GM19463 (cell line): ENCODE results near the gene MRPL37.

Experiments used
- ATAC-seq: cut with Tn5 transposase; IDR thresholded peaks from one replicate; pipeline ENCODE4 v1.9.1; 2021; ENCODE audit warnings: mild to moderate bottlenecking, moderate library complexity; ENCODE audit not compliant: unreplicated experiment

Gene MRPL37

DNA sequence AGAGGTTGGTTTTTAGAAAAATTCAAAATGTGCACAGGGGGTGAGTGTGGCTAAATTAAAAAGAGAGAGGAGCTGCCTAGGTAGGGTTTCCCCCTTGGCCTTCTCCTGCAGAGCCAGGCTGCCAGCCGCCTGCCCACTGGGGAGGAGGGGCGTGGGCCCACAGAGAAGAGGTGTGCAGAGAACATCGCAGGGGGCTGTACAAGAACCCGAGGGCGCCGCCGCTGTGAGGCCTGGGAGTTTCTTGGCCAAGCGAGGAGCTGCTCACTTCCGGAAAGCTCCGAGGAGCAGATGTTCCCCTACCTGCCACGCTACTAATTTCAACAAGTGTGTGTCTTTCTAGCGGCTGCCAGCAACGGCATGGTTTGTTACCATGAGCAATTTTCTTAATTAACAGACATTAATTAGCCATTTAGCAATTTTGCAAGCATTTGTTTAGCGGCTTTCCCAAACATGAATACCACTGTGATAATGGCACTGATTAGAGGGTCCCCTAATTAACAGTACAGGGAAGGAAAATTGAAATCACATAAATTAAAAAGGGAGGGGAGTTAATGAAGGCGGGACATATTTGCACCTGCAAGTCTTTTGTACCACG, 59.7 kb downstream of the MRPL37 start:
- no peak for ATAC-seq

DNA sequence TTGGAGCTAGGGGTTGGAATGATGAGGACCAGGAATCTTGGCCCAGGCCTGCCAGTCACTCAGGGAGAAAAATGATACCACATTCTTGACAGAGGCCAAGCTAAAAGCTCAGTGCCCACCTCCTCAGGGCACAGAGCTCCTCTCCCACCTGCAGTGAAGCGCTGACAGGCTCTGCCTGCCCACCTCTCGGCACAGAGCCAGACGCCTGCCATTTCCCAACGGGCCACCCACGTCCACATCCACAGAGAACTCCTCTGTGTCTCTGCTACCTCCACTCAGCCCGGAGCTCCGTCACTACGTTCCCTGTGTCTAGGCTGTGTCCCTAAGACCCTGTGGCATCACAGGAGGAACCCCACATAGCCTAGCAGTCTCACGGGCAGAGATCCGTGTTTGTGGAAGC, 60.8 kb downstream of the MRPL37 start:
- ATAC-seq = no peak

DNA sequence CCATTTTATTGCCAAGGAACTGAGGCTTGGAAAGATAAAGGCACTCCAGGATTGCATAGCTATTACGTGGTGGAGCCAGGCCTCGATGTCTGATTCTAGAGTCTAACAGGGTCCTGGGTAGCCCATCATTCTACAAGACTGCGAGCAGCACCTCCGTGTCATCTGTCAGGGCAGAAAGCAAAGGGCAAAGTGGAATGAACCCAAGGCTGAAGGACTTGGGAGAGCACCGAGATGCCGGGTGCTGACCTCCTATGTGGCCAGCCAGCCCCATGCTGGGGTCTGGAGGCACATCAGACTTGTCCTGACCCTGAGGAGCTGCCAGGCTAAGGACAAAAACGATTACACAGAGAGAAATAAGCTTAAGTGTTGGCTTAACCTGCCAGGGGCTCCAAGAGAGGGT, 62.3 kb downstream of the MRPL37 start:
- ATAC-seq = no peak

DNA sequence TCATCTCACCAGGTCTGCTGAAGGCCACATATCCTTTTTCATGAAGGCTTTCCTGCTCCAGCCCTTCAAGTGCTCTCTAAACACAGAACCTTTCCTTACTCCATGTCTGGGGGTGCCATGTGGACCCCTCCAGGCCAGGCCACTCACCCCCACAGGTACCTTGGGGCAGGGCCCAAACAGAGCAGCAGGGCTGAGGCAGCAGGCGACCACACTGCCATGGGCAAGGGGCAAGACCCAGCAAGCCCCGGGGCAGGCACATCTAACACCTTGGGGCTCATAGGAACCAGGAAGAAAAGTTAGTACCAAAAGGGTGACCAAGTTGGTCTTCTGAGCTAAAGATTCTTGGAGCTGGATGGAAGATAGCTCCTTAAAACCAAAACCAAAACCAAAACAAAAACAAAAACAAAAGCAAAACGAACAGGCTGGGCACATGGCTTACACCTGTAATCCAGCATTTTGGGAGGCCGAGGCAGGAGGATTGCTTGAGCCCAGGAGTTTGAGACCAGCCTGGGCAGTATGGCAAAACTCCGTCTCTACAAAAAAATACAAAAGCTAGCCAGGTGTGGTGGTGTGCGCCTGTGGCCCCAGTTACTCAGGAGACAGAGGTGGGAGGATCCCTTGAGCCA, 63.7 kb downstream of the MRPL37 start:
- ATAC-seq = no peak

DNA sequence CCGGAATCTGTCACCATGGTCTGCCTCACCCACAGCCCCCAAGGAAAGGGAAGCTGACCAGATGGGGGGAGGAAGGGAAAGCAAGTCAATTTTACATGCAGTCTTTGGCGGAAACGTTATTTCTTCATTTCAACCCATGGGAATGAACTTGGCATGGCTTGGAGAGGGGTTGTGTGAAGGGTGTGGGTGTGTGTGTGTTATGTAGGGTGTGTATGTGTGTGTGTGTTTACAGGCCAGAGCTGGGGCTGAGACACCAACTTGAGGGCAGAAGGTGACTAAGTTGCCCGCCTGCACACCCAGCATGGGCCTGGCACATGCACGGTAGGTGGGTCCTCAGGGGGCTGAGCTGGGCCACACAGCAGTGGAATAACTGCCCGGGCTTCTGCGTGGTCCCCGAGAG, 65.2 kb downstream of the MRPL37 start:
- no peak for ATAC-seq

DNA sequence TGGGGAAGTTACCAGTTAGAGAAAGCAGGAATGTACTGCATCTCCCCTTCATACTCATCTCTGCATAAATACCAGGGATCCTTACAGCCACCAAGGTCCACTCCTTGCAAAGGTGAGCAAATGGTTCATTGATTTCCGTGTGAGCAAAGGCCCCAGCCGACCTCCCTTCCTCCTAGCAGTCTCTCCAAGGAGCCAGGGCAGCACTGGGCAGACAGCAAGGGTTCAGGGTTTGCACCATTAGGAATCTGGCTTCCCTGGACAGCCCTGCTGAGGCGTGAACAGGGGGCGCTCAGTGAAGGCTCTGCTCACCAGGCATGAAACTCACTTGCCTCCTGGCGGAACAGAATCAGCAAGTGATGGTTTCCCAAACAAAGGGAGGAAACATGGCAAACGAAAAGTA, 65.7 kb downstream of the MRPL37 start:
- ATAC-seq = no peak

DNA sequence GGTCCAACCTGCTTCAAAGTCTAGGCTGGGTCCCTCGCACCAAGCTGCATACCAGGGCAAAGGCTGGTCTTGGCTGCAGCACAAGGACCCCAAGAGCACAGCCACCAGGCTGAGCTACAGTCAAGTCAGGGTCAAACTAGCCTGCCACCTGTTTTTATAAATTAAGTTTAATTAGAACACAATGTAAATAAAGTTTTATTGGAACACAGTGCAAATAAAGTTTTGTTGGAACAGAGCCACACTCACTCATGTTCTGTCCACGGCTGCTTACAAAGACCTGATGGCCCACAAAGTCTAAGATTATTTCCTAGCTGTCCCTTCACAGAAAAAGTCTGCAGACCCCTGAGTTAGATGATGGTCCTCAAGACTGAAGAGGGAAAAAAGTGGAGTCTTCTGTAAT, 66.2 kb downstream of the MRPL37 start:
- no peak for ATAC-seq

DNA sequence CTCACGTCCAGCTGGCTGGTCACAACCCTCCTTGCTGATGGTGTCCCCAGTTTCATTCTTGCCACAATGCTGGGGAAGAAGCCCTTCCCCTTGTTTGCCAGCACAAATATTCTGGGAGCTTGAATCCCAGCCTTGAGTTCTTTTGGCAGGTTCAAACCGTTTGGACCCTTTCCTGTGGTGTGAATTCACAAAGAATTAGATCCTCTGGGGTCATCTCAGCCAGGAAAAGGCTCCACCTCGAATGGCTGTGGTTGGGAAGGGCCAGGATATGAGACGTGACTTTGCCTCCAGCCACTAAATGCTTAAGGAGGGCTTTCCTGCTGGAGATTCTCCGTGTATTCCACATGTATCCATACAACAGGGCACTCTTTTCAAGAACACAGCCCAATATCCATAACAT, 66.9 kb downstream of the MRPL37 start:
- ATAC-seq = no peak
